ENCODE results near the gene HEATR5A.

DNA sequence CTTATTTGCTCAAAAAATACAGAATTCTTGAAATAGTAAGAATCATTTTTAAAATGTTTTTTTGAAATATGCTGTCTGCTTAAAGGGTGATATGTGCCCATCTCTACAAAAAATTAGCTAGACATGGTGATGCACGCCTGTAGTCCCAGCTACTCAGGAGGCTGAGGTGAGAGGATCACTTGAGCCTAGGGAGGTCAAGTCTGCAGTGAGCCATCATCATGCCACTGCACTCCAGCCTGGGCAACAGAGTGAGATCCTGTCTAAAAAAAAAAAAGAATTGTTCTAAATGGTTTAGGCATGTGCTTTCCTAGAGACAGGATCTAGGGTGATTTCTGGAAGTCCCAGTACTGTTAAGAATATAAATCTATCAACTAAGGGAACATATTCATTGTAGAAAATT, 137.2 kb downstream of the HEATR5A start:
- TF ChIP-seq CTCF (IDR thresholded peaks at IDR 0.05): no peak
- no peak for TF ChIP-seq ZFX (IDR thresholded peaks at IDR 0.05; ENCODE audit: borderline replicate concordance)
